H1 (cell line): ENCODE measurements around the gene BEAN1. TPM values are rescaled to one million over a fixed set of nuclear protein-coding genes. Genes with fewer than 3 reads are reported as not detected.

Experiments
- CTCF ChIA-PET: fragments of 300-600 bp; sonication (Branson Sonifier 250); formaldehyde crosslinking; loops from one replicate; lab custom pipeline; 2021; ENCODE audit not compliant: partially characterized antibody; lab: Charles Lee
- POLR2A ChIA-PET: fragments of 300-600 bp; sonication (Branson Sonifier 250); formaldehyde crosslinking; loops from one replicate; lab custom pipeline; 2021; ENCODE audit warnings: inconsistent platforms; ENCODE audit not compliant: partially characterized antibody; lab: Charles Lee
- DNase-seq, 2 experiments: peaks; one replicate each; pipeline versions ENCODE4 v3.0.0 to v3.0.0-alpha.2; 2010 to 2022; ENCODE audit warnings: low spot score in 2 of 2, low read depth in 1 of 2, mixed read lengths in 1 of 2
- FAIRE-seq: peaks from 2 replicates; lab custom pipeline; 2011; peaks lifted over from hg19 to GRCh38; lab: Jason Lieb, UNC
- H2AFZ ChIP-seq: 2 replicates; pipeline ENCODE4 v1.8.1; 2012; ENCODE audit warnings: low read length, inconsistent platforms
- H2AK5ac ChIP-seq: 2 replicates; pipeline ENCODE4 v1.6.1; 2013; ENCODE audit warnings: low read depth, low read length
- H2BK120ac ChIP-seq: replicated peaks from 2 replicates; pipeline ENCODE3; 2013; ENCODE audit warnings: low read depth, low read length, inconsistent platforms
- H2BK12ac ChIP-seq: 2 replicates; pipeline ENCODE4 v1.6.1; 2013; ENCODE audit warnings: low read depth, low read length
- H2BK15ac ChIP-seq: 2 replicates; pipeline ENCODE4 v1.6.1; 2013; ENCODE audit warnings: low read length
- H2BK20ac ChIP-seq: 2 replicates; pipeline ENCODE4 v1.6.1; 2013; ENCODE audit warnings: low read length
- H2BK5ac ChIP-seq: 2 replicates; pipeline ENCODE4 v1.6.1; 2013; ENCODE audit warnings: low read depth, low read length
- H3K14ac ChIP-seq: 2 replicates; pipeline ENCODE4 v1.6.1; 2013; ENCODE audit warnings: inconsistent platforms; ENCODE audit not compliant: insufficient read length
- H3K18ac ChIP-seq: 2 replicates; pipeline ENCODE4 v1.6.1; 2013; ENCODE audit warnings: low read length; ENCODE audit errors: extremely low read depth
- H3K23ac ChIP-seq: 2 replicates; pipeline ENCODE4 v1.6.1; 2013; ENCODE audit warnings: inconsistent platforms; ENCODE audit not compliant: insufficient read length
- H3K23me2 ChIP-seq: 2 replicates; pipeline ENCODE4 v1.6.1; 2013; ENCODE audit warnings: low read depth, low read length
- H3K27ac ChIP-seq: 2 replicates; pipeline ENCODE4 v1.6.1; 2011; ENCODE audit warnings: low read depth, low read length, inconsistent platforms
- H3K27me3 ChIP-seq, 4 experiments: replicated peaks in 1 of 4; 1 replicate in 1 of 4; 2 replicates in 3 of 4; pipeline versions ENCODE4 v1.6.1 to v1.8.1; 2011 to 2013; ENCODE audit warnings: low read length in 3 of 4, mild to moderate bottlenecking in 3 of 4, inconsistent platforms in 2 of 4, mixed read lengths in 2 of 4, moderate library complexity in 1 of 4; ENCODE audit not compliant: control insufficient read depth in 3 of 4, insufficient read depth in 3 of 4; ENCODE audit errors: extremely low read depth in 1 of 4
- H3K36me3 ChIP-seq, 4 experiments: 2 replicates each; pipeline versions ENCODE4 v1.6.1 to v1.8.1; 2011 to 2013; ENCODE audit warnings: mild to moderate bottlenecking in 4 of 4, low read length in 3 of 4, moderate library complexity in 2 of 4, control low read depth in 1 of 4, inconsistent platforms in 1 of 4; ENCODE audit not compliant: insufficient read depth in 4 of 4, control insufficient read depth in 2 of 4
- H3K4ac ChIP-seq: replicated peaks from 2 replicates; pipeline ENCODE3; 2013; ENCODE audit warnings: low read length, low read depth, mixed read lengths, inconsistent platforms; ENCODE audit not compliant: insufficient read length
- H3K4me1 ChIP-seq, 4 experiments: replicated peaks in 1 of 4; 1 replicate in 1 of 4; 2 replicates in 3 of 4; pipeline versions ENCODE4 v1.6.1 to v1.8.1; 2011 to 2013; ENCODE audit warnings: low read length in 3 of 4, inconsistent platforms in 2 of 4, mixed read lengths in 1 of 4; ENCODE audit not compliant: insufficient read depth in 4 of 4, control insufficient read depth in 3 of 4
- H3K4me2 ChIP-seq, 2 experiments: 2 replicates each; pipeline versions ENCODE4 v1.6.1 to v1.8.1; 2011 to 2013; ENCODE audit warnings: low read depth in 2 of 2, low read length in 2 of 2, control low read depth in 1 of 2, inconsistent platforms in 1 of 2, mild to moderate bottlenecking in 1 of 2; ENCODE audit not compliant: insufficient read depth in 1 of 2
- H3K4me3 ChIP-seq, 4 experiments: fragments of 200-600, 300-600 bp in 1 of 4; sonication (generic), shearing (Covaris generic), sonication (Bioruptor Twin) in 1 of 4; 2 replicates each; pipeline versions ENCODE4 v1.5.1 to v1.8.1; 2011 to 2016; ENCODE audit warnings: low read length in 4 of 4, low read depth in 3 of 4, control low read depth in 2 of 4, inconsistent platforms in 2 of 4, mild to moderate bottlenecking in 2 of 4, mixed read lengths in 1 of 4, moderate library complexity in 1 of 4; ENCODE audit not compliant: insufficient read depth in 2 of 4; ENCODE audit errors: extremely low read depth in 1 of 4
- H3K56ac ChIP-seq: replicated peaks from 2 replicates; pipeline ENCODE3; 2013; ENCODE audit warnings: low read depth, mild to moderate bottlenecking, mixed read lengths, low read length, inconsistent platforms; ENCODE audit not compliant: insufficient read length
- H3K79me1 ChIP-seq: 2 replicates; pipeline ENCODE4 v1.6.1; 2013; ENCODE audit warnings: low read depth, low read length, control low read depth
- H3K79me2 ChIP-seq, 2 experiments: 2 replicates each; pipeline versions ENCODE4 v1.6.1 to v1.8.1; 2012 to 2013; ENCODE audit warnings: low read length in 2 of 2, mild to moderate bottlenecking in 2 of 2, inconsistent platforms in 1 of 2; ENCODE audit not compliant: insufficient read depth in 2 of 2, control insufficient read depth in 1 of 2
- H3K9ac ChIP-seq, 4 experiments: replicated peaks in 1 of 4; 1 replicate in 1 of 4; 2 replicates in 3 of 4; pipeline versions ENCODE4 v1.6.1 to v1.8.1; 2011 to 2013; ENCODE audit warnings: low read depth in 3 of 4, low read length in 3 of 4, control low read depth in 2 of 4, mild to moderate bottlenecking in 2 of 4, moderate library complexity in 2 of 4, inconsistent platforms in 1 of 4; ENCODE audit errors: extremely low read depth in 1 of 4
- H3K9me3 ChIP-seq, 2 experiments: 2 replicates each; pipeline versions ENCODE4 v1.6.1 to v1.8.1; 2012 to 2013; ENCODE audit warnings: mild to moderate bottlenecking in 2 of 2, moderate library complexity in 2 of 2, control low read depth in 1 of 2, inconsistent platforms in 1 of 2, low read depth in 1 of 2, low read length in 1 of 2, mixed read lengths in 1 of 2; ENCODE audit not compliant: insufficient read depth in 2 of 2
- H4K20me1 ChIP-seq, 2 experiments: replicated peaks in 1 of 2; 2 replicates each; pipeline versions ENCODE3 to v1.8.1; 2011 to 2013; ENCODE audit warnings: inconsistent platforms in 2 of 2, low read length in 2 of 2, mild to moderate bottlenecking in 1 of 2; ENCODE audit not compliant: insufficient read depth in 2 of 2, control insufficient read depth in 1 of 2
- H4K5ac ChIP-seq: 2 replicates; pipeline ENCODE4 v1.6.1; 2013; ENCODE audit warnings: low read length, low read depth, mixed read lengths, inconsistent platforms; ENCODE audit not compliant: insufficient read length
- H4K8ac ChIP-seq: 2 replicates; pipeline ENCODE4 v1.8.0; 2013; ENCODE audit warnings: mild to moderate bottlenecking, moderate library complexity, low read length, inconsistent platforms; ENCODE audit not compliant: insufficient read depth; ENCODE audit errors: extremely low read depth
- H4K91ac ChIP-seq: replicated peaks from 2 replicates; pipeline ENCODE3; 2013; ENCODE audit warnings: low read length, mixed read lengths, inconsistent platforms; ENCODE audit not compliant: insufficient read length
- BRCA1 ChIP-seq: IDR thresholded peaks from 2 replicates; pipeline ENCODE4 v1.6.1; 2012; ENCODE audit warnings: low read depth, low read length, improper control_type of control experiment
- CBX5 ChIP-seq: fragments of 300-800, 300-1000 bp; sonication (generic); IDR thresholded peaks from 2 replicates; pipeline ENCODE4 v1.7.1; 2016; ENCODE audit warnings: antibody characterized with exemption, low read length, low read depth
- CEBPB ChIP-seq: IDR thresholded peaks from 2 replicates; pipeline ENCODE4 v1.6.1; 2012; ENCODE audit warnings: low read depth, low read length
- EP300 ChIP-seq, 2 experiments: IDR thresholded peaks; 1 replicate in 1 of 2; 2 replicates in 1 of 2; pipeline ENCODE4 v1.6.1; 2011 to 2012; ENCODE audit warnings: low read depth in 2 of 2, low read length in 2 of 2, mild to moderate bottlenecking in 2 of 2, borderline replicate concordance in 1 of 2, inconsistent platforms in 1 of 2, moderate library complexity in 1 of 2
- GTF2F1 ChIP-seq: IDR thresholded peaks from 2 replicates; pipeline ENCODE4 v1.6.1; 2012; ENCODE audit warnings: low read depth, low read length, improper control_type of control experiment, borderline replicate concordance
- NRF1 ChIP-seq: IDR thresholded peaks from 2 replicates; pipeline ENCODE4 v1.6.1; 2011; ENCODE audit warnings: mild to moderate bottlenecking, low read depth, low read length, improper control_type of control experiment
- RAD21 ChIP-seq, 2 experiments: IDR thresholded peaks in 1 of 2; conservative IDR thresholded peaks in 1 of 2; 2 replicates each; pipeline ENCODE4 v1.6.1; 2011; ENCODE audit warnings: low read depth in 2 of 2, low read length in 2 of 2, improper control_type of control experiment in 1 of 2, inconsistent platforms in 1 of 2, mild to moderate bottlenecking in 1 of 2, moderate library complexity in 1 of 2
- SP2 ChIP-seq: IDR thresholded peaks from 2 replicates; pipeline ENCODE4 v1.6.1; 2012; ENCODE audit warnings: mild to moderate bottlenecking, low read length, inconsistent platforms
- YY1 ChIP-seq: IDR thresholded peaks from 2 replicates; pipeline ENCODE4 v1.6.1; 2011; ENCODE audit warnings: low read depth, mild to moderate bottlenecking, low read length
- WGBS, 2 experiments: shearing (Covaris generic) in 1 of 2; methylation state at CpG; one replicate each; pipeline versions ENCODE4 v1.1.6 to v1.1.7; 2013 to 2015; ENCODE audit warnings: low lambda C conversion rate in 2 of 2, mixed read lengths in 2 of 2, inconsistent platforms in 1 of 2, low coverage in 1 of 2, missing lambda C conversion rate in 1 of 2; ENCODE audit not compliant: insufficient replicate concordance in 2 of 2, insufficient coverage in 1 of 2, insufficient read length in 1 of 2; ENCODE audit errors: extremely low coverage in 1 of 2, missing lambda C conversion rate in 1 of 2; 5-methylcytosine and 5-hydroxymethylcytosine counted together
- polyA plus RNA-seq, 7 experiments: library from polyadenylated mRNA; depleted of rRNA in 3 of 7; stranded (reverse) in 5 of 7; unstranded in 2 of 7; fragments of >200 nt in 5 of 7; fragments of 200-250 nt in 2 of 7; gene quantifications; 1 replicate in 5 of 7; 2 replicates in 1 of 7; 4 replicates in 1 of 7; pipeline versions ENCODE4 v1.2.1 to v1.2.3, GENCODE V29; 2011 to 2013; ENCODE audit warnings: missing spikeins in 2 of 7, mixed read lengths in 2 of 7
- total RNA-seq: library from RNA; stranded (reverse); fragmentation: NEBNext Ultra II Directional; extraction: Animal tissue kit (Norgen Biotek cat#: 25700); gene quantifications from 2 replicates; pipeline ENCODE4 v1.2.1, GENCODE V29; 2021
- TF ChIP-seq, protein P1 (sequence below): IDR thresholded peaks from 2 replicates; pipeline ENCODE4 v1.6.1; 2011; ENCODE audit warnings: low read depth, mild to moderate bottlenecking, low read length; ENCODE audit not compliant: insufficient read depth

The BEAN1 gene
- total and polyA plus RNA-seq, 2 of the 8 experiments (the other 6 are each of a cell fraction or from before 2014, with no cell fraction given) = 0.08 TPM; not detected in 1

DNA sequence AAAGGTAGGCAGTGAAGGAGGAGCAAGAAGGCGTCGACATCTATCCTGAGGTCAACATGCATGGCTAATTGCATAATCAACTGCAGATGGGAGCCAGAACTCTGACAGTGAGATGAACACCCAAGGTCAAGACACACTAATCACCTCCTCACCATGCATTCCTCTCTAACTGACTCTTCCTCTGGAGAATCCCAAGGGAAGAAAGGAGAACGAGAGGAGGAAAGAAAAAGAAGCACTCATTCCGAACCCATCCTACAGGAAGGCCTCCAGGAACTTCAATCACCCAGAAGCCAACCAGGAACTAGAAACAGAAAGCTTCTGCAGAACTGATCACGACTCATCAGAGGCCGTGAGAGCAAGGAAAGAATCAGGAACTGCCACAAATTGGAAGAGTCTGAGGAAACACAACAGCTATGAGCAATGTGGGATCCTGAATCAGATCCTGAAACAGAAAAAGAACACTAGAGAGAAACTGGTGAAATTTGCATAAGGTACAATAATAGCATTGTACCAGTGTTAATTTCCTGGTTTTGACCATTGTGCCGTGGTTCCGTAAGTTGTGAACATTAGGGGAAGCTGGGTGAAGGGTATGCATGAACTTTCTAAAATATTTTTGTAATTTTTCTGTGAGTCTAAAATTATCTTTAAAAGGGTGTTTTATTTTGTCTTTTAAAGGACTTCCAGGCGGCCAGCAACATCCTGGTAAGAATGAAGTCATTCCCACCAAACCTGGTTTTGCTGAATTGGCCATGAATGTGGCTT, 10.0 kb upstream of the BEAN1 start:
- H3K56ac ChIP-seq = no peak overlapping the region
- H3K79me1 ChIP-seq = no peaks in the 10 kb centered on the region
- no peaks in the 10 kb centered on the region for H3K79me2 ChIP-seq
- ChIA-PET POLR2A (no interaction called here), CTCF (interaction anchor here (0.9 to 1.5 kb wide), 3 partner anchors 64 to 75 kb away, joined by 3 to 4 read pairs (median 3); no protein-coding TSS in a partner anchor)
- FAIRE-seq (no peak), DNase-seq (no peak)
- H2AFZ ChIP-seq = no peak overlapping the region
- no peaks in the 10 kb centered on the region for H3K9me3 ChIP-seq
- no peak overlapping the region for H2BK120ac ChIP-seq
- H3K14ac ChIP-seq = no peak overlapping the region
- no peak overlapping the region for H2BK5ac ChIP-seq
- no peak overlapping the region for H2AK5ac ChIP-seq
- H3K9ac ChIP-seq = no peak overlapping the region
- no peaks in the 10 kb centered on the region for H3K27me3 ChIP-seq
- no peak overlapping the region for H2BK12ac ChIP-seq
- H3K4ac ChIP-seq = no peak overlapping the region
- H2BK15ac ChIP-seq = no peak overlapping the region
- no peaks in the 10 kb centered on the region for H4K20me1 ChIP-seq
- no peak overlapping the region for H3K23ac ChIP-seq
- H3K23me2 ChIP-seq = no peaks in the 10 kb centered on the region
- 85% methylated on average over 9 of the region's 9 CpGs; no CpG with 5 or more reads in 1 of the 2 experiments for WGBS, 2 experiments
- no peak overlapping the region; the same call in 1 of the 2 replicates for H4K8ac ChIP-seq
- no peak overlapping the region for H2BK20ac ChIP-seq
- no peak overlapping the region for H3K4me2 ChIP-seq
- no peak overlapping the region for H4K5ac ChIP-seq
- H3K27ac ChIP-seq = no peak overlapping the region
- no peak for TF ChIP-seq RAD21 (IDR thresholded peaks at IDR 0.05 in 1 of 2, conservative IDR thresholded peaks at IDR 0.05 in 1 of 2; ENCODE audit: low read depth in 2 of 2, low read length in 2 of 2)
- no peak for TF ChIP-seq EP300 (IDR thresholded peaks at IDR 0.05; ENCODE audit: borderline replicate concordance in 1 of 2, low read depth in 2 of 2, low read length in 2 of 2)
- TF ChIP-seq CEBPB = no peak
- TF ChIP-seq GTF2F1 = no peak
- no peak for TF ChIP-seq BRCA1
- no peak for TF ChIP-seq CBX5
- no peak for TF ChIP-seq YY1
- TF ChIP-seq, protein P1, sequence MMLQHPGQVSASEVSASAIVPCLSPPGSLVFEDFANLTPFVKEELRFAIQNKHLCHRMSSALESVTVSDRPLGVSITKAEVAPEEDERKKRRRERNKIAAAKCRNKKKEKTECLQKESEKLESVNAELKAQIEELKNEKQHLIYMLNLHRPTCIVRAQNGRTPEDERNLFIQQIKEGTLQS = no peak
- TF ChIP-seq NRF1 = no peak
- TF ChIP-seq SP2 = no peak
- H3K4me3 ChIP-seq = no peak overlapping the region
- H3K18ac ChIP-seq = no peak overlapping the region
- no peaks in the 10 kb centered on the region for H3K36me3 ChIP-seq
- no peaks in the 10 kb centered on the region for H3K4me1 ChIP-seq
- no peak overlapping the region for H4K91ac ChIP-seq
